ENCODE data around the gene SPOCK1. TPM values are rescaled to one million over a fixed set of nuclear protein-coding genes. Genes with fewer than 3 reads are reported as not detected.

SPOCK1 gene
- total and polyA plus RNA-seq, 9 of the 15 experiments (the other 6 are each of a cell fraction or from before 2014, with no cell fraction given), result 0.01 to 0.35 (median 0.04) TPM; not detected in 6

DNA sequence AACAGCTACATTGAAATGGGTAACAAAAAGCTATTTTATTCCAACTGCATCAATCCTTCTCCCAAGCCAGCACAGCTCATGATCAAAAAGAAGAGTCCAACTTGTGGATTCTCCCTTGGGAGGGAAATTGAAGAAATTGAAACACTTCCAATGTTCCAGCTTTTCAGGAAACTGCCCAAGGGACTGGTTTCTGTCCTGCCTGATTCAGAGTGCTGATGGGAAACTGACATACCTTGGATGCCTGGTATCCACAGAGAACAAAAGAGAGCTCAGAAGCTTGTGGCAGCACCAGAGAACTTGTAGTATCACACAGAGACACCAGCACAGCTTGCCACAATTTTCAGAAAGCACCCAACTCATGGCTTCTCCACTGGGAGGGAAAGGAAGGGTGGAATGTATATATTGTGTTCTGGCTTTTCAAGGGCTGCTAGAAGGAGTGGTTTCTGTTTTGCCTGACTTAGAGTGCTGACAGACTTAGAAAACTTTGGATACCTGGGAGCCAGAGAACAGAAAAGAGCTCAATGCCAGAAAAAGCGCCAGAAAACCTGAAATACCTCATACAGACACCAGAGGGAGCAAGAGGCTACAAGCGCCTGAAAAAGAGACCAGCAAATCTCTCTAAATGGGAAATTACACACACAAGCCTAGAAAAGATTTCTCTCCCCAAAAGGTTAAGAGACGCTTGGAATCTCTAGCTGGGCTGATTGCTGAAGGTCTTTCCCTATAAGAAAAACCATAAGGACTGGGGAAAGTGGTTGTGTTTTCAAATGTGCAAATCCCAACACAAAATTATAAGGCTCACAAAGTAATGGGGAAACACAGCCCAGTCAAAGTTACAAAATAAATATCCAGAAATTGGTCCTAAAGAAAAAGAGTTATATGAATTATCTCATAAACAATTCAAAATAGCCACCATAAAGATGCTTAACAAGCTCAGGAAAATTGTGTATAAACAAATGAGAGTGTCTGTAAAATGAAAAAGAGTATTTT is 178.8 kb downstream of the SPOCK1 start (continued):
- TF ChIP-seq, protein P1, sequence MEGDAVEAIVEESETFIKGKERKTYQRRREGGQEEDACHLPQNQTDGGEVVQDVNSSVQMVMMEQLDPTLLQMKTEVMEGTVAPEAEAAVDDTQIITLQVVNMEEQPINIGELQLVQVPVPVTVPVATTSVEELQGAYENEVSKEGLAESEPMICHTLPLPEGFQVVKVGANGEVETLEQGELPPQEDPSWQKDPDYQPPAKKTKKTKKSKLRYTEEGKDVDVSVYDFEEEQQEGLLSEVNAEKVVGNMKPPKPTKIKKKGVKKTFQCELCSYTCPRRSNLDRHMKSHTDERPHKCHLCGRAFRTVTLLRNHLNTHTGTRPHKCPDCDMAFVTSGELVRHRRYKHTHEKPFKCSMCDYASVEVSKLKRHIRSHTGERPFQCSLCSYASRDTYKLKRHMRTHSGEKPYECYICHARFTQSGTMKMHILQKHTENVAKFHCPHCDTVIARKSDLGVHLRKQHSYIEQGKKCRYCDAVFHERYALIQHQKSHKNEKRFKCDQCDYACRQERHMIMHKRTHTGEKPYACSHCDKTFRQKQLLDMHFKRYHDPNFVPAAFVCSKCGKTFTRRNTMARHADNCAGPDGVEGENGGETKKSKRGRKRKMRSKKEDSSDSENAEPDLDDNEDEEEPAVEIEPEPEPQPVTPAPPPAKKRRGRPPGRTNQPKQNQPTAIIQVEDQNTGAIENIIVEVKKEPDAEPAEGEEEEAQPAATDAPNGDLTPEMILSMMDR (IDR thresholded peaks at IDR 0.05 in 2 of 3, conservative IDR thresholded peaks at IDR 0.05 in 1 of 3; ENCODE audit: insufficient read depth in 2 of 3, low read depth in 1 of 3, low read length in 3 of 3), result peak; percentile 63 to 72 (median 67)

DNA sequence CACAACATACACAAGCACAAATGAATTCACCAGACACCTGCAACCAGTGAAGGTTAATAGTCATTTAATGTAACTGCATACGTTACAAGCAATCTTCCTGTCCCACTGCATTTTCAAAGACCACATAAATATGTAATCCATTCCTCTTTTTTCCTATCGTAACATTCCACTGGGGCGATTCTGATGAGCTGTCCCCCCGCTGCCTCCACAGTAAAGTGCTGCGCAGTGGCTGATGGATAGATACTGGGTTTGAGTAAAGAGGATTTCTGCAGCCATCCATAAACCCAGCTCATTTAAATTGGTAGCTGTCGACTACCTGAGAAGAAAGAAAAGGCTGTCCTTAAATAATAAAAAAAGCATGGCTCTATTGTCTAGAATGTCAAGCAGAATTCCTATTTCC is 181.1 kb downstream of the SPOCK1 start:
- BruUV-seq (replicated peaks), result no TSS peak
- FAIRE-seq (no peak), ATAC-seq (no peak), DNase-seq (ENCODE audit: extremely low read depth in 1 of 4, low spot score in 3 of 4) (no peak)
- Histone ChIP-seq H2AFZ (ENCODE audit: low read depth, low read length) (no peak overlapping the region), H3K4me2 (ENCODE audit: insufficient read depth, low read length) (no peak overlapping the region), H3K9me3 (replicated peaks; ENCODE audit: control insufficient read depth, insufficient read depth, low read depth, low read length) (no peaks in the 10 kb centered on the region), H3K4me3 (no peak overlapping the region), H3K27ac (ENCODE audit: extremely low read depth, low read depth, low read length) (no peak overlapping the region), H3K27me3 (ENCODE audit: control insufficient read depth in 2 of 2, insufficient read depth in 2 of 2, low read length in 2 of 2) (no peaks in the 10 kb centered on the region), H3K4me1 (replicated peaks in 1 of 2; ENCODE audit: control insufficient read depth in 2 of 2, insufficient read depth in 2 of 2, low read length in 2 of 2) (no peaks in the 10 kb centered on the region), H4K20me1 (replicated peaks; ENCODE audit: control insufficient read depth, insufficient read depth, low read length) (no peaks in the 10 kb centered on the region), H3K36me3 (ENCODE audit: control insufficient read depth, insufficient read depth, low read length) (no peaks in the 10 kb centered on the region), H3K79me2 (ENCODE audit: control insufficient read depth, insufficient read depth, low read length) (no peaks in the 10 kb centered on the region), H3K9me1 (ENCODE audit: control insufficient read depth, insufficient read depth, low read length) (no peaks in the 10 kb centered on the region), H3K9ac (ENCODE audit: insufficient read depth in 1 of 2, low read depth in 2 of 2, low read length in 2 of 2) (no peak overlapping the region)
- intact Hi-C loops (cut with micrococcal nuclease), result no loop called here
- 2% methylated on average over 6 of the region's 6 CpGs for WGBS (ENCODE audit: insufficient coverage, low coverage, missing lambda C conversion rate)
- ChIA-PET CTCF (ENCODE audit: low intra/inter-chr PET ratio) (no interaction called here), POLR2A (no interaction called here)
- in situ Hi-C loops (cut with MboI), result no loop called here
- TF ChIP-seq TCF7 (IDR thresholded peaks at IDR 0.05; ENCODE audit: borderline replicate concordance) (no peak), ZNF274 (IDR thresholded peaks at IDR 0.05; ENCODE audit: borderline replicate concordance, low read depth, low read length) (no peak), BRF1 (IDR thresholded peaks at IDR 0.05; ENCODE audit: borderline replicate concordance, extremely low read depth, insufficient read length) (no peak), PHF20 (IDR thresholded peaks at IDR 0.05; ENCODE audit: partially characterized antibody) (no peak), KHSRP (IDR thresholded peaks at IDR 0.05) (no peak)
- TF ChIP-seq, protein P2, sequence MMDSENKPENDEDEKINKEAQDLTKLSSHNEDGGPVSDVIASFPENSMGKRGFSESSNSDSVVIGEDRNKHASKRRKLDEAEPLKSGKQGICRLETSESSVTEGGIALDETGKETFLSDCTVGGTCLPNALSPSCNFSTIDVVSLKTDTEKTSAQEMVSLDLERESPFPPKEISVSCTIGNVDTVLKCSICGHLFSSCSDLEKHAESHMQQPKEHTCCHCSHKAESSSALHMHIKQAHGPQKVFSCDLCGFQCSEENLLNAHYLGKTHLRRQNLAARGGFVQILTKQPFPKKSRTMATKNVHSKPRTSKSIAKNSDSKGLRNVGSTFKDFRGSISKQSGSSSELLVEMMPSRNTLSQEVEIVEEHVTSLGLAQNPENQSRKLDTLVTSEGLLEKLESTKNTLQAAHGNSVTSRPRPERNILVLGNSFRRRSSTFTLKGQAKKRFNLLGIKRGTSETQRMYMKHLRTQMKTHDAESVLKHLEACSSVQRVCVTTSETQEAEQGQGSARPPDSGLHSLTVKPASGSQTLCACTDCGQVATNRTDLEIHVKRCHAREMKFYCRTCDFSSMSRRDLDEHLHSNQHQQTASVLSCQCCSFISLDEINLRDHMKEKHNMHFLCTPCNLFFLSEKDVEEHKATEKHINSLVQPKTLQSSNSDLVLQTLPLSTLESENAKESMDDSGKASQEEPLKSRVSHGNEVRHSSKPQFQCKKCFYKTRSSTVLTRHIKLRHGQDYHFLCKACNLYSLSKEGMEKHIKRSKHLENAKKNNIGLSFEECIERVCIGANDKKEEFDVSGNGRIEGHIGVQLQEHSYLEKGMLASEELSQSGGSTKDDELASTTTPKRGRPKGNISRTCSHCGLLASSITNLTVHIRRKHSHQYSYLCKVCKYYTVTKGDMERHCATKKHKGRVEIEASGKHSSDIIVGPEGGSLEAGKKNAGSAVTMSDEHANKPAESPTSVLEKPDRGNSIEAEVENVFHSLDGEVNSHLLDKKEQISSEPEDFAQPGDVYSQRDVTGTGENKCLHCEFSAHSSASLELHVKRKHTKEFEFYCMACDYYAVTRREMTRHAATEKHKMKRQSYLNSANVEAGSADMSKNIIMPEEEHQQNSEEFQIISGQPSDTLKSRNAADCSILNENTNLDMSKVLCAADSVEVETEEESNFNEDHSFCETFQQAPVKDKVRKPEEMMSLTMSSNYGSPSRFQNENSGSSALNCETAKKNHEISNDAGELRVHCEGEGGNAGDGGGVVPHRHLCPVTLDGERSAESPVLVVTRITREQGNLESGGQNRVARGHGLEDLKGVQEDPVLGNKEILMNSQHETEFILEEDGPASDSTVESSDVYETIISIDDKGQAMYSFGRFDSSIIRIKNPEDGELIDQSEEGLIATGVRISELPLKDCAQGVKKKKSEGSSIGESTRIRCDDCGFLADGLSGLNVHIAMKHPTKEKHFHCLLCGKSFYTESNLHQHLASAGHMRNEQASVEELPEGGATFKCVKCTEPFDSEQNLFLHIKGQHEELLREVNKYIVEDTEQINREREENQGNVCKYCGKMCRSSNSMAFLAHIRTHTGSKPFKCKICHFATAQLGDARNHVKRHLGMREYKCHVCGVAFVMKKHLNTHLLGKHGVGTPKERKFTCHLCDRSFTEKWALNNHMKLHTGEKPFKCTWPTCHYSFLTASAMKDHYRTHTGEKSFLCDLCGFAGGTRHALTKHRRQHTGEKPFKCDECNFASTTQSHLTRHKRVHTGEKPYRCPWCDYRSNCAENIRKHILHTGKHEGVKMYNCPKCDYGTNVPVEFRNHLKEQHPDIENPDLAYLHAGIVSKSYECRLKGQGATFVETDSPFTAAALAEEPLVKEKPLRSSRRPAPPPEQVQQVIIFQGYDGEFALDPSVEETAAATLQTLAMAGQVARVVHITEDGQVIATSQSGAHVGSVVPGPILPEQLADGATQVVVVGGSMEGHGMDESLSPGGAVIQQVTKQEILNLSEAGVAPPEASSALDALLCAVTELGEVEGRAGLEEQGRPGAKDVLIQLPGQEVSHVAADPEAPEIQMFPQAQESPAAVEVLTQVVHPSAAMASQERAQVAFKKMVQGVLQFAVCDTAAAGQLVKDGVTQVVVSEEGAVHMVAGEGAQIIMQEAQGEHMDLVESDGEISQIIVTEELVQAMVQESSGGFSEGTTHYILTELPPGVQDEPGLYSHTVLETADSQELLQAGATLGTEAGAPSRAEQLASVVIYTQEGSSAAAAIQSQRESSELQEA (IDR thresholded peaks at IDR 0.05; ENCODE audit: low read depth), result no peak
